K562 (cell line): ENCODE results near the gene ZBTB46. TPM values are rescaled to one million over a fixed set of nuclear protein-coding genes. Genes with fewer than 3 reads are reported as not detected.

Experiments used
- ATF2 ChIP-seq: sonication (generic); formaldehyde crosslinking; IDR thresholded peaks from 2 replicates; pipeline ENCODE4 v1.8.1; 2022; ENCODE audit warnings: missing genetic modification reagents
- BCLAF1 ChIP-seq, 2 experiments: fragments of 450-650 bp in 1 of 2; IDR thresholded peaks; 2 replicates each; pipeline ENCODE4 v1.6.1; 2011 to 2017; ENCODE audit warnings: low read depth in 2 of 2, antibody characterized with exemption in 1 of 2, borderline replicate concordance in 1 of 2, low read length in 1 of 2, mild to moderate bottlenecking in 1 of 2, mixed read lengths in 1 of 2; ENCODE audit not compliant: control insufficient read depth in 1 of 2
- FUS ChIP-seq: fragments of 200-400 bp; formaldehyde crosslinking; optimal IDR thresholded peaks from 2 replicates; pipeline ENCODE3; 2017; ENCODE audit warnings: low read depth, low read length
- HIVEP1 ChIP-seq: fragments of 250-450 bp; sonication (Bioruptor Pico); IDR thresholded peaks from 2 replicates; pipeline ENCODE4 v1.4.0; 2020; ENCODE audit warnings: mild to moderate bottlenecking
- HOMEZ ChIP-seq: fragments of 250-450 bp; sonication (Bioruptor Pico); IDR thresholded peaks from 2 replicates; pipeline ENCODE4 v1.4.0; 2020; ENCODE audit warnings: mild to moderate bottlenecking, moderate library complexity
- ILK ChIP-seq: fragments of 450-650 bp; IDR thresholded peaks from 2 replicates; pipeline ENCODE4 v1.6.1; 2016; ENCODE audit warnings: missing genetic modification characterization, low read depth, mild to moderate bottlenecking, missing compliant biosample characterization, moderate library complexity, borderline replicate concordance
- NBN ChIP-seq: fragments of 450-650 bp; IDR thresholded peaks from 2 replicates; pipeline ENCODE4 v1.6.1; 2016; ENCODE audit warnings: low read depth, mild to moderate bottlenecking
- NCOA4 ChIP-seq: fragments of 450-650 bp; IDR thresholded peaks from 2 replicates; pipeline ENCODE4 v1.6.1; 2018; ENCODE audit warnings: mild to moderate bottlenecking; ENCODE audit not compliant: partially characterized antibody
- RERE ChIP-seq: sonication (generic); formaldehyde crosslinking; IDR thresholded peaks from 2 replicates; pipeline ENCODE4 v1.8.0; 2023; ENCODE audit warnings: missing genetic modification reagents, mild to moderate bottlenecking, borderline replicate concordance
- SRSF9 ChIP-seq: fragments of 200-400 bp; formaldehyde crosslinking; IDR thresholded peaks from 2 replicates; pipeline ENCODE4 v1.6.1; 2017; ENCODE audit warnings: low read depth, low read length, borderline replicate concordance
- TAF1 ChIP-seq: IDR thresholded peaks from 2 replicates; pipeline ENCODE4 v1.6.1; 2011; ENCODE audit warnings: mild to moderate bottlenecking, low read length, moderate library complexity; ENCODE audit not compliant: insufficient read depth, control insufficient read depth, severe bottlenecking; ENCODE audit errors: extremely low read depth
- WHSC1 ChIP-seq: IDR thresholded peaks from one replicate; pipeline ENCODE4 v1.6.1; 2012; ENCODE audit warnings: low read length, control low read depth, inconsistent platforms
- ZNF12 ChIP-seq: sonication (generic); formaldehyde crosslinking; IDR thresholded peaks from 2 replicates; pipeline ENCODE4 v1.4.0; 2020; ENCODE audit warnings: mild to moderate bottlenecking, missing genetic modification reagents
- ZNF644 ChIP-seq: fragments of 200-800 bp; sonication (Bioruptor generic); IDR thresholded peaks from 2 replicates; pipeline ENCODE4 v1.6.1; 2016; ENCODE audit warnings: low read depth, missing genetic modification characterization, missing compliant biosample characterization
- polyA plus RNA-seq, 8 experiments: library from polyadenylated mRNA; depleted of rRNA in 4 of 8; stranded (reverse) in 5 of 8; unstranded in 3 of 8; fragments of >200 nt; fragmentation: Nextera tagmentation in 2 of 8; fragmentation: Illumina TruSeq in 1 of 8; extraction: Ambion mirVana in 2 of 8; extraction: Trizol in 1 of 8; gene quantifications; 2 replicates each; pipeline versions ENCODE4 v1.2.1 to v1.2.3, GENCODE V29; 2011 to 2014; ENCODE audit warnings: inconsistent platforms in 1 of 8, missing spikeins in 1 of 8
- total RNA-seq, 7 experiments: library from RNA; depleted of rRNA in 6 of 7; stranded (reverse); fragments of >200 nt in 6 of 7; fragmentation: Illumina TruSeq in 2 of 7; extraction: Trizol in 2 of 7; gene quantifications; 2 replicates each; pipeline versions ENCODE4 v1.2.1 to v1.2.3, GENCODE V29; 2011 to 2021; ENCODE audit warnings: low replicate concordance in 1 of 7

Gene ZBTB46
- total and polyA plus RNA-seq, 9 of the 15 experiments (the other 6 are each of a cell fraction or from before 2014, with no cell fraction given): 0.29 to 4.1 (median 1.1) TPM

- TF ChIP-seq RERE (CRISPR knock-in tag): no peak
- TF ChIP-seq HOMEZ (CRISPR knock-in tag): no peak
- TF ChIP-seq BCLAF1 (IDR thresholded peaks at IDR 0.05; ENCODE audit: borderline replicate concordance in 1 of 2, control insufficient read depth in 1 of 2, low read depth in 2 of 2, low read length in 1 of 2): no peak; a peak in 1 of 4 replicates
- TF ChIP-seq ILK (tag): no peak
- TF ChIP-seq WHSC1: no peak
- TF ChIP-seq ZNF12 (CRISPR knock-in tag): no peak
- no peak for TF ChIP-seq FUS
- TF ChIP-seq ATF2 (CRISPR knock-in tag): no peak
- no peak for TF ChIP-seq NBN
- no peak for TF ChIP-seq ZNF644
- TF ChIP-seq HIVEP1 (CRISPR knock-in tag): no peak
- no peak for TF ChIP-seq SRSF9
- no peak for TF ChIP-seq NCOA4
- TF ChIP-seq TAF1: peak; percentile 87
Measured at GRCh38 chr20:63864978-63865640, 34.0 kb upstream of the ZBTB46 start, which contains the start of gene TPD52L2 (continued).
